ENCODE data around the gene STMN1. TPM values are rescaled to one million over a fixed set of nuclear protein-coding genes. Genes with fewer than 3 reads are reported as not detected.

Gene STMN1
- total and polyA plus RNA-seq, 10 of the 15 experiments (the other 5 are each of a cell fraction or from before 2014, with no cell fraction given) = 220 to 1,272 (median 603) TPM

DNA sequence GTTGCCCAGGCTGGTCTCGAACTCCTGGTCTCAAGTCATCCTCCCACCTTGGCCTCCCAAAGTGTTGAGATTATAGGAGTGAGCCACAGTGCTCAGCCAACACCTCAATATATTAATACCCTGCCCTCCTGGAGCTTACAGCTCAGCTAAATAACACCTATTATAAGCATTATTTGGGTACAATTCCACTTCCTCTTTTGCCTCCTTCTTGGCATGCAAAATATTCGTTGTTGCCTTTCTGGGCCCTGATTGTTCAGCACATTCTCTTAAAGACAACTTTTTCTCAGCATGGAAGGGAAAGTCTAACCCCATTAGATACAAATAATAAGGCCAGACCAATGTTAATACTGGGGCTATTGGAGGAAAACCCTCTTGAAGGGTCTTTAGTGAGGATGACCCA, 33.5 kb downstream of the STMN1 start:
- Histone ChIP-seq H2AFZ (ENCODE audit: control insufficient read depth, low read depth, low read length) (no peak overlapping the region), H4K20me1 (ENCODE audit: control insufficient read depth, insufficient read depth) (no peaks in the 10 kb centered on the region), H3K4me2 (ENCODE audit: control insufficient read depth, insufficient read depth) (peak overlapping the region; percentile 60; the same call in 1 of the 2 replicates), H3K4me1 (ENCODE audit: control insufficient read depth, insufficient read depth, low read length) (peaks cover 34% of the 10 kb centered on the region), H3K36me3 (ENCODE audit: control insufficient read depth in 2 of 2, insufficient read depth in 2 of 2, low read length in 1 of 2) (no peaks in the 10 kb centered on the region), H3K27ac (ENCODE audit: control insufficient read depth, insufficient read depth) (peak overlapping the region; percentile 36; the same call in 1 of the 2 replicates), H3K9me3 (replicated peaks; ENCODE audit: control insufficient read depth, insufficient read depth, low read length) (no peaks in the 10 kb centered on the region), H3K79me2 (ENCODE audit: control insufficient read depth, insufficient read depth, low read length) (peaks cover 9% of the 10 kb centered on the region), H3K9ac (ENCODE audit: control insufficient read depth, insufficient read depth, low read length) (no peak overlapping the region), H3K4me3 (peak overlapping the region; percentile 19; the same call in 1 of the 2 replicates), H3K27me3 (replicated peaks in 1 of 2; ENCODE audit: control insufficient read depth in 2 of 2, insufficient read depth in 2 of 2, low read length in 1 of 2) (no peaks in the 10 kb centered on the region; a peak in 1 of 4 replicates)
- BruUV-seq (replicated peaks) = no TSS peak
- ATAC-seq (peak; percentile 44), DNase-seq (ENCODE audit: low read depth, low spot score) (no peak), FAIRE-seq (no peak)
- in situ Hi-C loops (cut with MboI) = no loop called here
- ChIA-PET CTCF (interaction anchor here (1.1 kb wide), 1 partner anchor 23 kb away, joined by 4 read pairs; no protein-coding TSS in a partner anchor), SMC1A (ENCODE audit: uncharacterized antibody, unreplicated experiment) (interaction anchor here (1.0 kb wide), 1 partner anchor 16 kb away, joined by 3 read pairs; no protein-coding TSS in a partner anchor), POLR2A (interaction anchor here (1.0 to 1.2 kb wide), 2 partner anchors 51 to 52 kb away, joined by 4 to 5 read pairs; no protein-coding TSS in a partner anchor), RAD21 (ENCODE audit: unreplicated experiment) (no interaction called here)
- intact Hi-C loops (cut with micrococcal nuclease; ENCODE audit: unreplicated experiment) = no loop called here
- WGBS (ENCODE audit: insufficient coverage, insufficient replicate concordance, low lambda C conversion rate, missing lambda C conversion rate) = 56% methylated on average over 2 of the region's 2 CpGs
- TF ChIP-seq, protein P1, sequence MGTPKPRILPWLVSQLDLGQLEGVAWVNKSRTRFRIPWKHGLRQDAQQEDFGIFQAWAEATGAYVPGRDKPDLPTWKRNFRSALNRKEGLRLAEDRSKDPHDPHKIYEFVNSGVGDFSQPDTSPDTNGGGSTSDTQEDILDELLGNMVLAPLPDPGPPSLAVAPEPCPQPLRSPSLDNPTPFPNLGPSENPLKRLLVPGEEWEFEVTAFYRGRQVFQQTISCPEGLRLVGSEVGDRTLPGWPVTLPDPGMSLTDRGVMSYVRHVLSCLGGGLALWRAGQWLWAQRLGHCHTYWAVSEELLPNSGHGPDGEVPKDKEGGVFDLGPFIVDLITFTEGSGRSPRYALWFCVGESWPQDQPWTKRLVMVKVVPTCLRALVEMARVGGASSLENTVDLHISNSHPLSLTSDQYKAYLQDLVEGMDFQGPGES (IDR thresholded peaks at IDR 0.05) = no peak
- 0 out of 2 replicates have a peak, but pooled peaks have one; percentile 38 for TF ChIP-seq DPF2 (IDR thresholded peaks at IDR 0.05)
- peak; percentile 34 for TF ChIP-seq MEF2B (IDR thresholded peaks at IDR 0.05; ENCODE audit: partially characterized antibody, poor library complexity, severe bottlenecking)
- no peak for TF ChIP-seq RUNX3 (IDR thresholded peaks at IDR 0.05; ENCODE audit: low read length)
- TF ChIP-seq GATAD2B (conservative IDR thresholded peaks at IDR 0.05; ENCODE audit: low read depth) = 0 out of 2 replicates have a peak, but pooled peaks have one; percentile 30
- TF ChIP-seq, protein P2, sequence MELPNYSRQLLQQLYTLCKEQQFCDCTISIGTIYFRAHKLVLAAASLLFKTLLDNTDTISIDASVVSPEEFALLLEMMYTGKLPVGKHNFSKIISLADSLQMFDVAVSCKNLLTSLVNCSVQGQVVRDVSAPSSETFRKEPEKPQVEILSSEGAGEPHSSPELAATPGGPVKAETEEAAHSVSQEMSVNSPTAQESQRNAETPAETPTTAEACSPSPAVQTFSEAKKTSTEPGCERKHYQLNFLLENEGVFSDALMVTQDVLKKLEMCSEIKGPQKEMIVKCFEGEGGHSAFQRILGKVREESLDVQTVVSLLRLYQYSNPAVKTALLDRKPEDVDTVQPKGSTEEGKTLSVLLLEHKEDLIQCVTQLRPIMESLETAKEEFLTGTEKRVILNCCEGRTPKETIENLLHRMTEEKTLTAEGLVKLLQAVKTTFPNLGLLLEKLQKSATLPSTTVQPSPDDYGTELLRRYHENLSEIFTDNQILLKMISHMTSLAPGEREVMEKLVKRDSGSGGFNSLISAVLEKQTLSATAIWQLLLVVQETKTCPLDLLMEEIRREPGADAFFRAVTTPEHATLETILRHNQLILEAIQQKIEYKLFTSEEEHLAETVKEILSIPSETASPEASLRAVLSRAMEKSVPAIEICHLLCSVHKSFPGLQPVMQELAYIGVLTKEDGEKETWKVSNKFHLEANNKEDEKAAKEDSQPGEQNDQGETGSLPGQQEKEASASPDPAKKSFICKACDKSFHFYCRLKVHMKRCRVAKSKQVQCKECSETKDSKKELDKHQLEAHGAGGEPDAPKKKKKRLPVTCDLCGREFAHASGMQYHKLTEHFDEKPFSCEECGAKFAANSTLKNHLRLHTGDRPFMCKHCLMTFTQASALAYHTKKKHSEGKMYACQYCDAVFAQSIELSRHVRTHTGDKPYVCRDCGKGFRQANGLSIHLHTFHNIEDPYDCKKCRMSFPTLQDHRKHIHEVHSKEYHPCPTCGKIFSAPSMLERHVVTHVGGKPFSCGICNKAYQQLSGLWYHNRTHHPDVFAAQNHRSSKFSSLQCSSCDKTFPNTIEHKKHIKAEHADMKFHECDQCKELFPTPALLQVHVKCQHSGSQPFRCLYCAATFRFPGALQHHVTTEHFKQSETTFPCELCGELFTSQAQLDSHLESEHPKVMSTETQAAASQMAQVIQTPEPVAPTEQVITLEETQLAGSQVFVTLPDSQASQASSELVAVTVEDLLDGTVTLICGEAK (IDR thresholded peaks at IDR 0.05; ENCODE audit: borderline replicate concordance) = no peak
- TF ChIP-seq GABPA (IDR thresholded peaks at IDR 0.05; ENCODE audit: low read depth) = no peak
- TF ChIP-seq, protein P3, sequence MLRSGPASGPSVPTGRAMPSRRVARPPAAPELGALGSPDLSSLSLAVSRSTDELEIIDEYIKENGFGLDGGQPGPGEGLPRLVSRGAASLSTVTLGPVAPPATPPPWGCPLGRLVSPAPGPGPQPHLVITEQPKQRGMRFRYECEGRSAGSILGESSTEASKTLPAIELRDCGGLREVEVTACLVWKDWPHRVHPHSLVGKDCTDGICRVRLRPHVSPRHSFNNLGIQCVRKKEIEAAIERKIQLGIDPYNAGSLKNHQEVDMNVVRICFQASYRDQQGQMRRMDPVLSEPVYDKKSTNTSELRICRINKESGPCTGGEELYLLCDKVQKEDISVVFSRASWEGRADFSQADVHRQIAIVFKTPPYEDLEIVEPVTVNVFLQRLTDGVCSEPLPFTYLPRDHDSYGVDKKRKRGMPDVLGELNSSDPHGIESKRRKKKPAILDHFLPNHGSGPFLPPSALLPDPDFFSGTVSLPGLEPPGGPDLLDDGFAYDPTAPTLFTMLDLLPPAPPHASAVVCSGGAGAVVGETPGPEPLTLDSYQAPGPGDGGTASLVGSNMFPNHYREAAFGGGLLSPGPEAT (IDR thresholded peaks at IDR 0.05; ENCODE audit: low read depth) = peak; percentile 58; the same call in 1 of the 2 replicates
- TF ChIP-seq, protein P4, sequence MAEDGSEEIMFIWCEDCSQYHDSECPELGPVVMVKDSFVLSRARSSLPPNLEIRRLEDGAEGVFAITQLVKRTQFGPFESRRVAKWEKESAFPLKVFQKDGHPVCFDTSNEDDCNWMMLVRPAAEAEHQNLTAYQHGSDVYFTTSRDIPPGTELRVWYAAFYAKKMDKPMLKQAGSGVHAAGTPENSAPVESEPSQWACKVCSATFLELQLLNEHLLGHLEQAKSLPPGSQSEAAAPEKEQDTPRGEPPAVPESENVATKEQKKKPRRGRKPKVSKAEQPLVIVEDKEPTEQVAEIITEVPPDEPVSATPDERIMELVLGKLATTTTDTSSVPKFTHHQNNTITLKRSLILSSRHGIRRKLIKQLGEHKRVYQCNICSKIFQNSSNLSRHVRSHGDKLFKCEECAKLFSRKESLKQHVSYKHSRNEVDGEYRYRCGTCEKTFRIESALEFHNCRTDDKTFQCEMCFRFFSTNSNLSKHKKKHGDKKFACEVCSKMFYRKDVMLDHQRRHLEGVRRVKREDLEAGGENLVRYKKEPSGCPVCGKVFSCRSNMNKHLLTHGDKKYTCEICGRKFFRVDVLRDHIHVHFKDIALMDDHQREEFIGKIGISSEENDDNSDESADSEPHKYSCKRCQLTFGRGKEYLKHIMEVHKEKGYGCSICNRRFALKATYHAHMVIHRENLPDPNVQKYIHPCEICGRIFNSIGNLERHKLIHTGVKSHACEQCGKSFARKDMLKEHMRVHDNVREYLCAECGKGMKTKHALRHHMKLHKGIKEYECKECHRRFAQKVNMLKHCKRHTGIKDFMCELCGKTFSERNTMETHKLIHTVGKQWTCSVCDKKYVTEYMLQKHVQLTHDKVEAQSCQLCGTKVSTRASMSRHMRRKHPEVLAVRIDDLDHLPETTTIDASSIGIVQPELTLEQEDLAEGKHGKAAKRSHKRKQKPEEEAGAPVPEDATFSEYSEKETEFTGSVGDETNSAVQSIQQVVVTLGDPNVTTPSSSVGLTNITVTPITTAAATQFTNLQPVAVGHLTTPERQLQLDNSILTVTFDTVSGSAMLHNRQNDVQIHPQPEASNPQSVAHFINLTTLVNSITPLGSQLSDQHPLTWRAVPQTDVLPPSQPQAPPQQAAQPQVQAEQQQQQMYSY (CRISPR knock-in tag; IDR thresholded peaks at IDR 0.05) = no peak
- 0 out of 4 replicates have a peak, but pooled peaks have one; percentile 10 to 12 for TF ChIP-seq IKZF2 (IDR thresholded peaks at IDR 0.05)
- 0 out of 2 replicates have a peak, but pooled peaks have one; percentile 28 for TF ChIP-seq MTA2 (IDR thresholded peaks at IDR 0.05; ENCODE audit: low read depth)
- peak; percentile 98 for TF ChIP-seq SPI1 (IDR thresholded peaks at IDR 0.05; ENCODE audit: borderline replicate concordance, insufficient read depth, low read depth, low read length)
- no peak for TF ChIP-seq ZNF384 (IDR thresholded peaks at IDR 0.05; ENCODE audit: borderline replicate concordance, low read depth, low read length)
